Activated naive CD4-positive, alpha-beta T cell treated with anti-CD3 and anti-CD28 coated beads, Interleukin-2, amount 10 ng/mL, durations not matched to agents 7 days and 5 days (primary cell): ENCODE results near the gene ZNHIT2.
A peak's percentile ranks its signal among the peaks of the same experiment; 100 is the strongest.

Source experiments
- CTCF ChIA-PET: fragments of 350-600 bp; sonication (Branson Sonifier 250); formaldehyde crosslinking; loops from one replicate; lab custom pipeline; 2021; ENCODE audit warnings: antibody characterized with exemption; lab: Charles Lee
- DNase-seq: peaks from one replicate; pipeline ENCODE4 v3.0.0-alpha.2; 2020
- H3K27ac Mint-ChIP-seq: one replicate; pipeline ENCODE4 v1.8.0; 2021; ENCODE audit warnings: mild to moderate bottlenecking, moderate library complexity, mixed read lengths
- H3K27me3 Mint-ChIP-seq: one replicate; pipeline ENCODE4 v1.8.0; 2021; ENCODE audit warnings: mild to moderate bottlenecking, mixed read lengths
- H3K36me3 Mint-ChIP-seq: one replicate; pipeline ENCODE4 v1.8.0; 2021; ENCODE audit warnings: mixed read lengths
- H3K4me1 Mint-ChIP-seq: one replicate; pipeline ENCODE4 v1.8.0; 2021; ENCODE audit warnings: mixed read lengths
- H3K4me3 Mint-ChIP-seq: one replicate; pipeline ENCODE4 v1.8.0; 2021; ENCODE audit warnings: mild to moderate bottlenecking, moderate library complexity, mixed read lengths
- H3K9me3 Mint-ChIP-seq: one replicate; pipeline ENCODE4 v1.8.0; 2021; ENCODE audit warnings: mixed read lengths

The ZNHIT2 gene

DNA sequence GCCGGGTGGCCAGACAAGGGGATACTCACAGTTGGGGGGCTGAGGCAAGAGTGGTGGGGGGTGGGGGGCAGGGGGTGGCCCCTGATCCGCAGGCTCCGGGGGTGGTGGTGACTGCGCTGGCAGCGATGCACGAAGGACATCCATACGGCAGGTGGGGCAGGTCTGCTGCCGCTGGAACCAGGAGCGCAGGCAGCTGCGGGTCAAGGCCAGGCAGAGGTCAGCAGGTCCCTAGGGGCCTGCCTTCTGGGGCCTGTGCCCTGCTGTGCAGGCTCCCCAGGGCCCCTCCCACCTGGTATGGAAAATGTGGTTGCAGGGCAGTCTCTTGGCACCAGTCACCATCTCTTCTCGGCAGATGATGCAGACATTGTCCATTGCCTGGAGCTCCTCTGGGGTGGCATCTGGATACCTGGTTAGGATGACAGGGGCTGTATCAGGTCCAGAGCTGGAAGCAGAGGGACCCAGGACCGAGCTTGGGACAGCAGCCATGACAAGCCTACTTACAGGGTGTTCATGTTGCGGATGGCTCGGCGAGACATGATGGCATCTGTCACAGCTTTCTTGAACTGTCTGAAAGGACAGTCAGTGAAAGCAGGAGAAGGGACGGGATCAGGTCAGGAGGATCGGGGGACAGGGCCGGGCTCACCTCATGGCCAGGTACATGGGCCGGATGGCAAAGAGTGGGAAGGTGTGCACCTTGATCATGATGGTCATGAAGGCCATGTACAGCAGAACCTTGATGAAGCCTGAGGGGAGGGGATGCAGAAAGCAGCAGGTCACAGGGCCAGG is 13.3 kb upstream of the ZNHIT2 start:
- no peak overlapping the region for H3K27ac Mint-ChIP-seq
- peak overlapping the region; percentile 15 for H3K4me3 Mint-ChIP-seq
- peaks cover 28% of the 10 kb centered on the region for H3K4me1 Mint-ChIP-seq
- H3K9me3 Mint-ChIP-seq = no peaks in the 10 kb centered on the region
- DNase-seq = no peak
- peaks cover 37% of the 10 kb centered on the region for H3K36me3 Mint-ChIP-seq
- CTCF ChIA-PET = interaction anchor here (0.7 kb wide), 1 partner anchor 379 kb away, joined by 3 read pairs; no protein-coding TSS in a partner anchor
- no peaks in the 10 kb centered on the region for H3K27me3 Mint-ChIP-seq

DNA sequence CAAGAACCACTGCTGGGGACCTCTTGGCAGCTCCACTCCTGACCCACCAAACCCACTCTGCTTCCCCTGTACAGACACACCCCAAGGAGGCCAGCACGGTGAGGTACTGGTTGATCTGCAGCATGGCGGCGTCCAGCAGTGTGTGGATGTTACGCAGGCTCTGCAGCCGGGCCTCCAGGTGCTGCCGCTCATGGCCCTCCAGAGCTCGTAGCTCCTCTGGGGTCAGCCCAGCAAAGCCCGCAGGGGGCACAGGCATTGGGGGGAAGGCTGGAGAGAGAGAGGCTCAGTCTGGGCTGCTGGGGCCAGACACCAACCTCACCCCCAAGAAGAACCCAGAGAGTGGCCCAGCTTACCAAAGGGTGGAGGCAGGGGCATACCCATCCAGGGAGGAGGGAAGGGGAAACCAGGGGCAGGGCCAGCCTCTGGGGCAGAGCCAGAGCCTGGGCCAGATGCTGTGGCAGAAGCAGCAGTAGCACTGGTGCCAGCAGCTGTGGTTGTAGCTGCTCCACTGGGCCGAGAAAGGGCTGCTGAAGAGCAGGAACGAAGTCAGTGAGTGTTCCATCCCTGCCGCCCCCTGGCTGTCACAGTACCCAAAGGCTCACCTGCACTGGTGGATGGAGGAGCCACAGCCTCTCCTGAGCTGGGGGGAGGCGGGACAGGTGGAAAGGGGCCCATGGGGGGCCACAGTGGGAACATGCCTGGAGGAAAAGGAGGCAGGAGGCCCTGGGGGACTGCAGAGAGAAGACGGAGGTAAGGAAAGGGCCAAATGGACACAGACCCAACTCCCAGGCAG is 12.3 kb upstream of the ZNHIT2 start:
- peaks cover 22% of the 10 kb centered on the region for H3K4me1 Mint-ChIP-seq
- no peak for DNase-seq
- H3K27ac Mint-ChIP-seq = no peak overlapping the region
- no peak overlapping the region for H3K4me3 Mint-ChIP-seq
- H3K27me3 Mint-ChIP-seq = no peaks in the 10 kb centered on the region
- CTCF ChIA-PET = no interaction called here
- peaks cover 45% of the 10 kb centered on the region for H3K36me3 Mint-ChIP-seq
- no peaks in the 10 kb centered on the region for H3K9me3 Mint-ChIP-seq

DNA sequence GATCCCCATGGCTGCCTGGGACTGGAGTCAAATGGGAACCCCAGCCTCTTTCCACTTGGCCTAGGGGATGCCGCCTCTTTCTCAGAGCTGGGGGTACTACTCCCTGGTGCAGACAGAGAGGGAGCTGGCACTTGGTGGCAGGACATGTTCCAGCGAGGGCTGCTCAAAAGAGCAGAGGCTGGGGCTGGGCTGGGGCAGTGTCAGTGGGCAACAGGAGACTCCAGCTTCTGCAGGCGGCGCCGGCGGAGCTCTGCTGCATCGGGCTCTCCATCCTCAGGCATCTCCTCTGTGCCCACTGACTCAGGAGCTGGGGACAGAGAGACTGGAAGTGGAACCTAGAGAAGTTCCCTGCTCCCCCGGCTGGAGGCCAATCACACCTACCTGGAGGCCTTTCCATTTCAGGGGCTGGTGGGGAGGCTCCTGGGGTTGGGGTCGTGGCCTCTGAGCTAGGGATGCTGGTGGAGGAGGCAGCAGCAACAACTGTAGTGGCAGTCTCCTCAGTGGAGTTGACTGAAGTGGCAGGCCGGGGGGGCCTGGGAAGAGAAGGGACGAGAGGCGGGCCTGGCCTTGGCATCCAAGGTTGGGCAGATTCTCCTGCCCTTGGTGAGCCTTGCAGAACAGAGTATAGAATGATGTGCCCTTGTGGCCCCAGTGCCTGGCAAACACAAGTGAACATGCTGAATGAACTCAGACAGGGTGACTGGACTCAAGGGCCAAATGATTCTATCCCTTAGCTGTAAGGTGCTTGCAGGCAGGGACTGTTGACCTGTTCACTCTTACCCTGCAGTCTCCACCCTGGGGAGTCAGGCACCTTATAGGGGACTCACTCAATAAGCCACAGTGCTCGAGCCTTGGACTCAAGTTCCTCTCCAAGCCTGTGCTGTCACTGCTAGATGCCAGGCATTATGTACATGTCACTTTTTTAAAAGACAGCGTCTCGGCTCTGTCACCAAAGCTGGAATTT is 11.0 kb upstream of the ZNHIT2 start:
- CTCF ChIA-PET = interaction anchor here (0.9 kb wide), 1 partner anchor 53 kb away, joined by 4 read pairs; no protein-coding TSS in a partner anchor
- no peak for DNase-seq
- H3K4me1 Mint-ChIP-seq = peaks cover 29% of the 10 kb centered on the region
- no peaks in the 10 kb centered on the region for H3K27me3 Mint-ChIP-seq
- H3K4me3 Mint-ChIP-seq = no peak overlapping the region
- peak overlapping the region; percentile 37 for H3K27ac Mint-ChIP-seq
- peaks cover 50% of the 10 kb centered on the region for H3K36me3 Mint-ChIP-seq
- no peaks in the 10 kb centered on the region for H3K9me3 Mint-ChIP-seq

DNA sequence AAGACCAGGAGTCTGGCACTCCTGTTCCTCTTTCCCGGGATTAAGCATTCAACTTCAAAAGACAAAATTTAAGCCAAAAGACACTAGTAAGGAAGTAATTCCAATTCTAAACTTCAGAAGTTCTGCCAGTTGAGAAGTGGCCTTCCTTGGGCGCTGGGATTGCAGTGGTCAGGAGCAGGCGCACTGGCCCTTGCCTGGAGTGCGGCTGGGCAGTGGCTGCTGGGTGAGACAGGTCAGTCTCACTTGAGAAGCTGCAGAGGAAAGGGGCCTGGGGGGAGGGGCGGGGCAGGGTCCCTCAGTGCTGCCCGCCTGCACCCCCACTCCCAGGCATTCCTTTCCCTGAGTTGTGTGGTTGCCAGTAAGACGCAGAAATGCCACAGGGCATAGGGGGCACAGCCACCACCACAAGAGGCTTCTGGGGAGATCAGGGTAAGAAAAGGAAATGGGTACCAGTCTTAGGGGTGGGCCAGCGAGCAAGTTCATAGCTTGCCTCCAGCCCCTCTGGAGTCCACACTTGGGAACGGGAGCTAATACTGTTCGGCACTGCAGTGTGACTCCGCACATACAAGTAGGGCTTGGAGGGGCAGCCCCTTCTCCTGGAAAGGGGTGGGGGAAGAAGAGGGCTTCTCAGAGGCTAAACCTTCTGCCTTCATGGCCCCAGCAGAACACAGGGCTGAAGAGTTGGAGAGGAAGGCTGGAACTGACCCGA is 10.1 kb upstream of the ZNHIT2 start:
- no peak overlapping the region for H3K27ac Mint-ChIP-seq
- peaks cover 44% of the 10 kb centered on the region for H3K36me3 Mint-ChIP-seq
- H3K4me1 Mint-ChIP-seq = peaks cover 27% of the 10 kb centered on the region
- no peak overlapping the region for H3K4me3 Mint-ChIP-seq
- no peaks in the 10 kb centered on the region for H3K9me3 Mint-ChIP-seq
- CTCF ChIA-PET = interaction anchor here (0.9 kb wide), 1 partner anchor 53 kb away, joined by 4 read pairs; no protein-coding TSS in a partner anchor
- DNase-seq = no peak
- H3K27me3 Mint-ChIP-seq = no peaks in the 10 kb centered on the region

DNA sequence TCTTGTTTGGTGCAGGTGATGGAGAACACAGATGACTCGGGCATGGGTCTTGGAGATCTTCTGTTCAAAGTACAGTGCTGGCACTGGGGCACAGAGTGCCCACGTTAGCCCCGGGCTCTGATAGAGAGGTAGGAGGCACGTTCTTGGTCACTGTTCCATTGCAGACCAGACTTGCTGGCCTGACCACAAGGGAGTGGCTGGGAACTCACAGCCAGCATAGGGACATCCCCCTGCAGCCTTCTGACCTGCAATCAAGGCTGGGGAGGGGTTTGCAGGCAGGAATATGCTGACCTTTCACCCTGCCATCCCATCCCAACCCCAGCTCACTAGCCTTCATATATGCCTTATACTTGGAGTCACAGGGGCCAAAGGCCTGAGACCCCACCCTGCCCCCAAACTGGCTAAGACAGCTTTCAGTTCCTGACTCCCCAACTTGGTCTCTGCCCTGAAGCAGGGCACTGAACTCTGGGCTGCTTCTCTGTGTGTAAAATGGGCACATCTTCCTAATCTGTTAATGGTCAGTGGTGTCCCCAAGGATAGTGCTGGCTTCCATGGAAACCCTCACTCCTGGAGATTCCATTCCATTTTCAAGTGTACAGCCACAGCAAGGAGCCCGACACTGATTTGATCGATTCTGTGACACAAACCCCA is 9.2 kb upstream of the ZNHIT2 start:
- H3K4me3 Mint-ChIP-seq = no peak overlapping the region
- H3K4me1 Mint-ChIP-seq = peaks cover 26% of the 10 kb centered on the region
- CTCF ChIA-PET = interaction anchor here (0.9 kb wide), 1 partner anchor 16 kb away, joined by 3 read pairs; no protein-coding TSS in a partner anchor

DNA sequence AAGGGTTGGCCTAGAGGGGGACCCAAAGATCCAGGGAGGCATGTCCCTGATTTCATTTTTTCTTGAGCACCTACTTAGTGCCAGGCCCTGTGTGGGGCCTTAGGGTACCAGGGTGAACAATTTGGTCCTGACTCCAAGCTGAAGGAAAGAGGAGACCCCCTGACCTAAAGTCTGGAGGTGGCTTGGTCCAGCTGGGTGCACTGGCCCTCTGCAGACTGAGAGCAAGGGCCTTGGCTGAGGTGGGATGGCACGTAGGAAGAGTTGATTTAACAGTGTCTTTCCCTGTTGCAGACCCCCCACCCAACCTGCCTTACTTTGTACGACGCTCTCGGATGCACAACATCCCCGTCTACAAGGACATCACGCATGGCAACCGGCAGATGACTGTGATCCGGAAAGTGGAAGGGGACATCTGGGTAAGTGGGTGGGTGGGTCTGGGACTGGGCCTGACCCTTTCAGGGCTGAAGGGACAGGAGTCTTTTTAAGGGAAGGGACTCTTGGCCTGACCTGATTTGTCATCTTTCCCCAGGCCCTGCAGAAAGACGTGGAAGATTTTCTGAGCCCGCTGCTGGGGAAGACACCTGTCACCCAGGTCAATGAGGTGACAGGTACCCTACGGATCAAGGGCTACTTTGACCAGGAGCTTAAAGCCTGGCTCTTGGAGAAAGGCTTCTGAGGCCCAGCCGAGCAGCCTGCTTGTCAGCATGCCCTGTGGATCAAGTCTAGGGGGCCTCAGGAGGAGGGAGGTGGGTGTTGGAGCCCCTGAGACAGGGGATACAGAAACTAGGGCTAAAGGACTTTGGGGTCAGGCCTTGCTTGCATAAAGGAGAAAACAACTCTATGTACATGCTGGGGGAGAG is 7.9 kb upstream of the ZNHIT2 start:
- Mint-ChIP-seq H3K4me1 (peaks cover 32% of the 10 kb centered on the region), H3K4me3 (no peak overlapping the region), H3K27me3 (no peaks in the 10 kb centered on the region), H3K9me3 (no peaks in the 10 kb centered on the region), H3K27ac (no peak overlapping the region), H3K36me3 (peaks cover 52% of the 10 kb centered on the region)
- no peak for DNase-seq
- CTCF ChIA-PET = interaction anchor here (0.9 to 1.1 kb wide), 2 partner anchors 12 to 15 kb away, joined by 3 read pairs; no protein-coding TSS in a partner anchor

More for the DNA sequence above, 9.2 kb upstream of the ZNHIT2 start:
- Mint-ChIP-seq H3K27me3 (no peaks in the 10 kb centered on the region), H3K27ac (peak overlapping the region; percentile 71), H3K36me3 (peaks cover 47% of the 10 kb centered on the region), H3K9me3 (no peaks in the 10 kb centered on the region)
- no peak for DNase-seq

DNA sequence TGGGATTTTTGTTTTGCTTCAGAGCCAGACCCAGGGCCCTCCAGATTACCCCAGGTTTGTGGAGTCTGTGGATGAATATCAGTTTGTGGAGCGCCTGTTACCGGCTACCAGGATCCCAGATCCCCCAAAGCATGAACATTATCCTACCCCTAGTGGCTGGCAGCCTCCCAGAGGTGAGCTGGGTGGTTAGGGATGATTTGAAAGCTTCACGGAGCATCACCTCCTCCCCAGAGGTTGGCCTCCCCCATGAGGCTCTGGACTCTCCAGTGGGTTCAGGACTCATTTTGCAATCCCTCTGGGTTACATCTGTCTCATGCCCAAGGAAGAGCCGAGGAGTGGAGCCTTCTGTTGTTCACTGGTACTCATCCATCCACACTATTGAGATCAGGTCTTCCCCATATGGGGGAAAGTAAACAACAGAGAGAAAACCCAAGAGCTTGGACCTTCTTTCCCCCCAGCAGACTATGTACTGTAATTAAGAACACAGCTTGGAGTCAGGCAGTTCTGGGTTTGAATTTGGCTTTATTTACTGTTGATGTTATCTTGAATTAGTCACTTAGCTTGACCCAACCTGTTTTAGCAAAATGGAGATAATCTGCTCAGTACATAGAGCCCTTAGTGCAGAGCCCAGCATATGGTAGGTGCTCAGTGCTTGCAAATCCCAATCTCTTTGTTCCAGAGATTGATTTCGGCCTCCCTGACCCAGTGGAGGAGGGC is 7.1 kb upstream of the ZNHIT2 start:
- Mint-ChIP-seq H3K36me3 (peaks cover 54% of the 10 kb centered on the region), H3K4me3 (no peak overlapping the region), H3K4me1 (peaks cover 39% of the 10 kb centered on the region), H3K27me3 (no peaks in the 10 kb centered on the region), H3K27ac (peak overlapping the region; percentile 14), H3K9me3 (no peaks in the 10 kb centered on the region)
- CTCF ChIA-PET = interaction anchor here (1.1 kb wide), 1 partner anchor 13 kb away, joined by 3 read pairs; no protein-coding TSS in a partner anchor
- DNase-seq = no peak

DNA sequence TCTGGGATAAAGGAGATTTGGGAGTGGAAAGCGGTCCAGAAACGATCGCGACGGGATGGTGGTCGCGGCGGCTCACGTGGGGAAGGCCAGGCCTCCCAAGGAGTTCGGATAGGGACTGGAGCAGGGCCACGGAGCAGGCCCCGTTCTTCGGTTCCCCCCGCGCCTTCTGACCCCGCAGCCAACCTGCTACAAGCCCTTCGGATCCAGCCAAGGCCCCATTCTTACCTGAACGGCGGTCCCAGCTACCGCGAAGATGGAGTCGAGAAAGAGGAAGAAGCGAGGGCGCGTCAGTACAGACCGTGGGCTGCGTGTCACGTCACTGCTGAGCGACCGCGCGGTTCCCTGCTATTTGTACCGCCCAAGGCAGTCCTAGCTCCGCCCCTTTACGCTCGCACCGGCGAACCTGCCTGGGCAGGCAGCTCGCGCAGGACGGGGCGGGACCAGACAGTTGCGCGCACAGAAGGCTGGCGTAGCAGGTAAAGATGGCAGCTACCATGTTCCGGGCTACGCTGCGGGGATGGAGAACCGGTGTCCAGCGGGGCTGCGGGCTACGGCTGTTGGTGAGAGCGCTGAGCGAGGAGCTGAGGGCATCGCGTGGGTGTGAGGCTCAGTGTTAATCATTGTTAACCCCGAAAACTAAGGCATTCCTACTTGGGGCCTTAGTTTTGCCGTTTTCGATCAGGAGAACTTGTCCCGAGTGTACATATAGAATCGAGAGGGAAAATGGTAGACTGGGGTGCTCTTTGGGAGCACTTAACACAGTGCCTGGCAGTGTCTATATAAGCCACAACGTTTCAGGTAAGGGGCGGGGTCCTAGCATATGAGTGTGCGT is 4.6 kb upstream of the ZNHIT2 start, which contains the start of the genes FAU and MRPL49:
Gene FAU (minus strand): TSS at position 270 of the 832 bp plus-strand sequence. CDS start 321 bp downstream, outside the sequence.
Gene MRPL49 (plus strand): TSS at position 457 of the 832 bp plus-strand sequence. CDS start 26 bp downstream, at position 483.
- Mint-ChIP-seq H3K27ac (peak within 1 kb of the TSS; percentile 100), H3K27me3 (no peaks in the 10 kb centered on the region), H3K4me3 (peak within 1 kb of the TSS; percentile 97), H3K4me1 (peaks cover 51% of the 10 kb centered on the region), H3K9me3 (no peaks in the 10 kb centered on the region), H3K36me3 (peaks cover 60% of the 10 kb centered on the region)
- DNase-seq = peak; percentile 100
- CTCF ChIA-PET = interaction anchor here (0.7 to 4.3 kb wide), 5 partner anchors 10 to 109 kb away, joined by 3 to 33 read pairs (median 6); partner anchors contain the start of genes CAPN1, SYVN1 and TM7SF2

DNA sequence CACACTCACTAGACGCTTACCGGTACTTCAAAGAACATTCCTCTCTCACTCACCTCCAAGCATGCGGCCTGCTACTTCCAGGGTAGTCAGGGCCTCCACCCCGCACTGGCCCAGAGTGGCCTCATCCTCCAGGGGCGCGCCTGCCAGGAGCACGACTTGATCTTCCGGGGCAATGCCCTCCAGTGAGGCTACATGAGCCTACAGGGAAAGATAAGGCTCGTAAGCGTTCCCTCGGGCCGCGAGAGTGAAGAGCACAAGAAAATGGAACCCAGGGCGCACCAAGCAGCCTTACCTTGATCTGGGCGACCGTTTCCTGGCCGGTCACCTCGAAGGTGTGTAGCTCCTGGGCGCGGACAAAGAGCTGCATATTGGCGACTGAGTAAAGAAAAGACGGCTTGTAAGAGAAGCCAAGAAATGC is 4.0 kb upstream of the ZNHIT2 start:
- Mint-ChIP-seq H3K9me3 (no peaks in the 10 kb centered on the region), H3K27ac (peak overlapping the region; percentile 100), H3K27me3 (no peaks in the 10 kb centered on the region), H3K4me1 (peaks cover 55% of the 10 kb centered on the region), H3K4me3 (peak overlapping the region; percentile 97), H3K36me3 (peaks cover 57% of the 10 kb centered on the region)
- CTCF ChIA-PET = interaction anchor here (0.7 to 4.3 kb wide), 5 partner anchors 10 to 109 kb away, joined by 3 to 33 read pairs (median 6); partner anchors contain the start of genes CAPN1, SYVN1 and TM7SF2
- peak; percentile 61 for DNase-seq

DNA sequence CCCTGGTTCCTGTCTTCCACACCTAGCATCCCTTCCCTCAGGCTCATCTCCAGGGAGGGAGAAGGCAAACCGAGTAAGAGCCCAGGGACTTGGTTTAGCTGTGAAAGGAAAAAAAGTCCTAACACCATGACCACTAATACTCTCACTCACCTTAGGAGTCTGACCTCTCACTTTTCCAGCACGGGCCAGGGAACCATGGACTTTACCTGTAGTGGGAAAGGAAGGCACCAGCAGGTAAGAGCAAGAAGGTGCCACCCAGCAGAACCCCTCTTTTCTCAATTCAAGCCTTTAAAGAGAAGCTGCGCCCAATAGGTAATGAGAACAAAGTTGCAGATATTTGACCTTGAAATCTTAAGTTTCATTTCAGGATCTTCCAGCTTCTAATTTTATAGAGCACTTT is 3.3 kb upstream of the ZNHIT2 start:
- H3K9me3 Mint-ChIP-seq = no peaks in the 10 kb centered on the region
- peak overlapping the region; percentile 97 for H3K4me3 Mint-ChIP-seq
- H3K27me3 Mint-ChIP-seq = no peaks in the 10 kb centered on the region
- peaks cover 54% of the 10 kb centered on the region for H3K36me3 Mint-ChIP-seq
- peak overlapping the region; percentile 100 for H3K27ac Mint-ChIP-seq
- peaks cover 61% of the 10 kb centered on the region for H3K4me1 Mint-ChIP-seq
- no peak for DNase-seq
- CTCF ChIA-PET = interaction anchor here (1.8 to 4.3 kb wide), 3 partner anchors 9 to 60 kb away, joined by 6 to 33 read pairs (median 9); partner anchors contain the start of genes CAPN1, SYVN1 and TM7SF2
